IMR-90 (cell line): ENCODE measurements around the gene CDHR2. TPM values are rescaled to one million over a fixed set of nuclear protein-coding genes. Genes with fewer than 3 reads are reported as not detected.

Experiments
- ATAC-seq: fragments of 200-7000 bp; cut with Tn5 transposase; 2 replicates; pipeline ENCODE4 v1.9.1; 2020; ENCODE audit warnings: low read depth, mild to moderate bottlenecking, moderate library complexity
- BruUV-seq: library from RNA; stranded (reverse); fragments of 400-500 nt; replicated peaks from 2 replicates; lab custom pipeline; 2021; lab: Mats Ljungman, UMichigan
- CTCF ChIA-PET: fragments of 300-600 bp; formaldehyde crosslinking; extraction: SDS; loops from one replicate; lab custom pipeline; 2021; ENCODE audit warnings: antibody characterized with exemption; lab: Yijun Ruan, JAX
- POLR2A ChIA-PET: fragments of 300-600 bp; sonication (Branson Sonifier 250); formaldehyde crosslinking; loops from one replicate; lab custom pipeline; 2022; ENCODE audit warnings: antibody characterized with exemption; ENCODE audit not compliant: unreplicated experiment; lab: Charles Lee
- DNase-seq: peaks from one replicate; pipeline ENCODE4 v3.0.0; 2013
- H2AFZ ChIP-seq: replicated peaks from 2 replicates; pipeline ENCODE3; 2013; ENCODE audit warnings: low read length, mild to moderate bottlenecking; ENCODE audit not compliant: poor library complexity
- H2AK5ac ChIP-seq: 2 replicates; pipeline ENCODE4 v1.6.1; 2013; ENCODE audit warnings: low read depth, low read length, inconsistent platforms
- H2AK9ac ChIP-seq: replicated peaks from 2 replicates; pipeline ENCODE3; 2013; ENCODE audit warnings: mild to moderate bottlenecking, low read depth, low read length, moderate library complexity; ENCODE audit not compliant: poor library complexity
- H2BK120ac ChIP-seq: 2 replicates; pipeline ENCODE4 v1.6.1; 2013; ENCODE audit warnings: low read depth, low read length, inconsistent platforms
- H2BK15ac ChIP-seq: 3 replicates; pipeline ENCODE4 v1.6.1; 2013; ENCODE audit warnings: low read depth, low read length, inconsistent platforms
- H2BK20ac ChIP-seq: 2 replicates; pipeline ENCODE4 v1.6.1; 2013; ENCODE audit warnings: low read depth, mild to moderate bottlenecking, inconsistent platforms, low read length, moderate library complexity
- H2BK5ac ChIP-seq: 2 replicates; pipeline ENCODE4 v1.6.1; 2013; ENCODE audit warnings: mild to moderate bottlenecking, low read depth, low read length, inconsistent platforms; ENCODE audit not compliant: poor library complexity, severe bottlenecking
- H3K14ac ChIP-seq: replicated peaks from 2 replicates; pipeline ENCODE4 v1.6.1; 2013; ENCODE audit warnings: low read depth, low read length, inconsistent platforms
- H3K18ac ChIP-seq: 2 replicates; pipeline ENCODE4 v1.6.1; 2013; ENCODE audit warnings: low read depth, low read length, control low read depth
- H3K23ac ChIP-seq: 2 replicates; pipeline ENCODE4 v1.6.1; 2013; ENCODE audit warnings: low read depth, low read length, inconsistent platforms
- H3K27ac ChIP-seq: 2 replicates; pipeline ENCODE4 v1.5.1; 2013; ENCODE audit warnings: mild to moderate bottlenecking, control low read depth, low read length; ENCODE audit not compliant: insufficient read depth
- H3K27me3 ChIP-seq: 2 replicates; pipeline ENCODE4 v1.6.1; 2013; ENCODE audit warnings: low read length; ENCODE audit not compliant: control insufficient read depth, insufficient read depth
- H3K36me3 ChIP-seq: 2 replicates; pipeline ENCODE4 v1.6.1; 2013; ENCODE audit warnings: low read length, mixed read lengths; ENCODE audit not compliant: control insufficient read depth, insufficient read depth
- H3K4ac ChIP-seq: 2 replicates; pipeline ENCODE4 v1.6.1; 2013; ENCODE audit warnings: low read depth, low read length, inconsistent platforms
- H3K4me1 ChIP-seq: 2 replicates; pipeline ENCODE4 v1.6.1; 2013; ENCODE audit warnings: low read length, mixed read lengths; ENCODE audit not compliant: control insufficient read depth, insufficient read depth
- H3K4me2 ChIP-seq: 2 replicates; pipeline ENCODE4 v1.6.1; 2013; ENCODE audit warnings: low read depth, mild to moderate bottlenecking, control low read depth, low read length, moderate library complexity
- H3K4me3 ChIP-seq: 2 replicates; pipeline ENCODE4 v1.5.1; 2013; ENCODE audit warnings: low read depth, mild to moderate bottlenecking, control low read depth, low read length, moderate library complexity; ENCODE audit not compliant: insufficient read depth
- H3K56ac ChIP-seq: 2 replicates; pipeline ENCODE4 v1.6.1; 2013; ENCODE audit warnings: low read length, inconsistent platforms; ENCODE audit not compliant: insufficient read depth; ENCODE audit errors: extremely low read depth
- H3K79me1 ChIP-seq, 2 experiments: 2 replicates each; pipeline ENCODE4 v1.6.1; 2013; ENCODE audit warnings: low read length in 2 of 2, inconsistent platforms in 1 of 2, low read depth in 1 of 2
- H3K9ac ChIP-seq: 2 replicates; pipeline ENCODE4 v1.6.1; 2013; ENCODE audit warnings: low read depth, low read length, control low read depth
- H3K9me1 ChIP-seq: 2 replicates; pipeline ENCODE4 v1.6.1; 2013; ENCODE audit warnings: low read length, inconsistent platforms; ENCODE audit not compliant: insufficient read depth
- H3K9me3 ChIP-seq: 2 replicates; pipeline ENCODE4 v1.6.1; 2013; ENCODE audit warnings: low read length; ENCODE audit not compliant: control insufficient read depth, insufficient read depth
- H4K20me1 ChIP-seq: 2 replicates; pipeline ENCODE4 v1.6.1; 2013; ENCODE audit warnings: low read length, inconsistent platforms; ENCODE audit not compliant: insufficient read depth
- H4K5ac ChIP-seq: 2 replicates; pipeline ENCODE4 v1.6.1; 2013; ENCODE audit warnings: mild to moderate bottlenecking, low read depth, low read length, control low read depth
- H4K8ac ChIP-seq, 2 experiments: 2 replicates each; pipeline ENCODE4 v1.6.1; 2013; ENCODE audit warnings: low read depth in 2 of 2, low read length in 2 of 2, control low read depth in 1 of 2, inconsistent platforms in 1 of 2
- H4K91ac ChIP-seq: 2 replicates; pipeline ENCODE4 v1.6.1; 2013; ENCODE audit warnings: low read depth, low read length, inconsistent platforms; ENCODE audit not compliant: insufficient read depth
- BHLHE40 ChIP-seq: fragments of 150-350 bp; IDR thresholded peaks from 2 replicates; pipeline ENCODE4 v1.6.1; 2016; ENCODE audit warnings: mild to moderate bottlenecking, low read depth, low read length
- CEBPB ChIP-seq: IDR thresholded peaks from 2 replicates; pipeline ENCODE4 v1.6.1; 2012; ENCODE audit warnings: low read depth, low read length, improper control_type of control experiment
- CTCF ChIP-seq: conservative IDR thresholded peaks from 2 replicates; pipeline ENCODE4 v1.5.1; 2012; ENCODE audit warnings: mild to moderate bottlenecking, low read depth, low read length, improper control_type of control experiment
- MAFK ChIP-seq: IDR thresholded peaks from 2 replicates; pipeline ENCODE4 v1.6.1; 2012; ENCODE audit warnings: low read depth, low read length, improper control_type of control experiment
- MAZ ChIP-seq: IDR thresholded peaks from 2 replicates; pipeline ENCODE4 v1.6.1; 2012; ENCODE audit warnings: low read depth, mild to moderate bottlenecking, low read length, improper control_type of control experiment, moderate library complexity, borderline replicate concordance
- NFE2L2 ChIP-seq: fragments of 150-350 bp; IDR thresholded peaks from 2 replicates; pipeline ENCODE4 v1.6.1; 2016; ENCODE audit warnings: low read depth, mild to moderate bottlenecking, low read length
- RAD21 ChIP-seq: IDR thresholded peaks from 2 replicates; pipeline ENCODE4 v1.6.1; 2012; ENCODE audit warnings: low read length, improper control_type of control experiment
- RFX5 ChIP-seq: IDR thresholded peaks from 2 replicates; pipeline ENCODE4 v1.8.0; 2012; ENCODE audit warnings: low read depth, mild to moderate bottlenecking, low read length, moderate library complexity
- SMC3 ChIP-seq: fragments of 150-350 bp; IDR thresholded peaks from 2 replicates; pipeline ENCODE4 v1.6.1; 2016; ENCODE audit warnings: low read depth, mild to moderate bottlenecking, antibody characterized with exemption, low read length, moderate library complexity
- USF2 ChIP-seq: fragments of 150-350 bp; IDR thresholded peaks from 2 replicates; pipeline ENCODE4 v1.6.1; 2017; ENCODE audit warnings: mild to moderate bottlenecking, antibody characterized with exemption, low read length, low read depth
- WGBS, 2 experiments: methylation state at CpG; one replicate each; pipeline versions ENCODE4 v1.1.5 to v1.1.7; 2013; ENCODE audit warnings: missing lambda C conversion rate in 2 of 2; ENCODE audit not compliant: insufficient read length in 1 of 2; ENCODE audit errors: extremely low coverage in 2 of 2; 5-methylcytosine and 5-hydroxymethylcytosine counted together
- dilution Hi-C: fragments of 300-500 bp; cut with HindIII; formaldehyde crosslinking; loops from one replicate; pipeline ENCODE4 v1.14.3; 2018; ENCODE audit warnings: low sequenced_read_pairs; ENCODE audit not compliant: unreplicated experiment
- in situ Hi-C: fragments of 300-500 bp; cut with MboI; formaldehyde crosslinking; loops from 3 replicates; pipeline ENCODE4 v1.14.3; 2019; ENCODE audit warnings: low sequenced_read_pairs, inconsistent platforms, mixed read lengths
- intact Hi-C: fragments of 100-400 bp; cut with micrococcal nuclease; formaldehyde crosslinking; loops from 2 replicates; pipeline ENCODE4 v1.10.0; 2022
- polyA plus RNA-seq, 3 experiments: library from polyadenylated mRNA; depleted of rRNA; stranded (reverse); fragments of >200 nt; gene quantifications; 2 replicates each; pipeline ENCODE4 v1.2.3, GENCODE V29; 2012; ENCODE audit warnings: low replicate concordance in 1 of 3
- total RNA-seq: library from RNA; depleted of rRNA; stranded (reverse); fragments of >200 nt; gene quantifications from 2 replicates; pipeline ENCODE4 v1.2.3, GENCODE V29; 2012

The CDHR2 gene
- total and polyA plus RNA-seq, 2 of the 4 experiments (the other 2 are of a cell fraction): not detected

GRCh38 chr5:176549871-176550270, 729 bp downstream of the CDHR2 start:
- Histone ChIP-seq H3K27me3 (peaks cover 18% of the 10 kb centered on the region; the same call in 1 of the 2 replicates), H2BK15ac (no peak overlapping the region), H3K56ac (no peak overlapping the region), H3K9ac (no peak overlapping the region), H3K36me3 (no peaks in the 10 kb centered on the region), H3K9me1 (no peaks in the 10 kb centered on the region), H2BK5ac (no peak overlapping the region), H4K20me1 (no peaks in the 10 kb centered on the region), H3K4ac (no peak overlapping the region), H2AFZ (no peak overlapping the region), H3K79me1 (no peaks in the 10 kb centered on the region), H2BK120ac (no peak overlapping the region), H3K18ac (no peak overlapping the region), H2AK9ac (peak overlapping the region; percentile 16), H3K27ac (no peak overlapping the region), H3K4me2 (no peak overlapping the region), H3K23ac (no peak overlapping the region), H2BK20ac (no peak overlapping the region), H3K14ac (no peak overlapping the region), H3K9me3 (no peaks in the 10 kb centered on the region), H3K4me3 (no peak overlapping the region), H4K91ac (no peak overlapping the region), H4K8ac (no peak overlapping the region), H2AK5ac (no peak overlapping the region), H3K4me1 (no peaks in the 10 kb centered on the region), H4K5ac (no peak overlapping the region)
- no TSS peak for BruUV-seq
- WGBS, 2 experiments: no CpG with 5 or more reads among the region's 7 CpGs
- intact Hi-C loops (no loop called here), in situ Hi-C loops (loop anchor here (25.0 kb wide), 1 partner anchor 813 kb away; no protein-coding TSS in a partner anchor), dilution Hi-C loops (no loop called here)
- ATAC-seq (no peak), DNase-seq (no peak)
- ChIA-PET POLR2A (no interaction called here), CTCF (no interaction called here)
- TF ChIP-seq MAZ (no peak), CEBPB (no peak), RAD21 (no peak), MAFK (no peak), NFE2L2 (no peak), USF2 (no peak), CTCF (no peak), SMC3 (no peak), RFX5 (no peak), BHLHE40 (no peak)
